H9 (cell line): ENCODE measurements around the gene MSI2. TPM values are rescaled to one million over a fixed set of nuclear protein-coding genes. Genes with fewer than 3 reads are reported as not detected.
A peak's percentile ranks its signal among the peaks of the same experiment; 100 is the strongest.

ENCODE experiments used
- DNase-seq: peaks from one replicate; pipeline ENCODE4 v3.0.0-alpha.2; 2017
- H2AFZ ChIP-seq: one replicate; pipeline ENCODE4 v1.6.1; 2013; ENCODE audit warnings: mild to moderate bottlenecking, low read length, control low read depth, moderate library complexity
- H2AK5ac ChIP-seq: 2 replicates; pipeline ENCODE4 v1.6.1; 2013; ENCODE audit warnings: low read length, control low read depth, mixed read lengths; ENCODE audit not compliant: insufficient read length
- H2BK120ac ChIP-seq: one replicate; pipeline ENCODE4 v1.6.1; 2013; ENCODE audit warnings: low read depth, mild to moderate bottlenecking, low read length, control low read depth, inconsistent platforms; ENCODE audit not compliant: poor library complexity, severe bottlenecking
- H2BK12ac ChIP-seq: 2 replicates; pipeline ENCODE4 v1.6.1; 2013; ENCODE audit warnings: low read length, control low read depth, mixed read lengths, low read depth; ENCODE audit not compliant: insufficient read length
- H2BK15ac ChIP-seq: 2 replicates; pipeline ENCODE4 v1.6.1; 2013; ENCODE audit warnings: low read depth, low read length, control low read depth
- H2BK20ac ChIP-seq: one replicate; pipeline ENCODE4 v1.6.1; 2013; ENCODE audit warnings: low read depth, mild to moderate bottlenecking, low read length, control low read depth, inconsistent platforms; ENCODE audit not compliant: poor library complexity, severe bottlenecking
- H2BK5ac ChIP-seq: 2 replicates; pipeline ENCODE4 v1.6.1; 2013; ENCODE audit warnings: low read length, control low read depth, mixed read lengths; ENCODE audit not compliant: insufficient read length
- H3K14ac ChIP-seq: 2 replicates; pipeline ENCODE4 v1.6.1; 2013; ENCODE audit warnings: low read length, control low read depth; ENCODE audit not compliant: insufficient read depth
- H3K18ac ChIP-seq: 2 replicates; pipeline ENCODE4 v1.6.1; 2013; ENCODE audit warnings: low read depth, mild to moderate bottlenecking, mixed read lengths, low read length, control low read depth; ENCODE audit not compliant: insufficient read length
- H3K23ac ChIP-seq: 2 replicates; pipeline ENCODE4 v1.6.1; 2013; ENCODE audit warnings: low read length, control low read depth, mixed read lengths, low read depth; ENCODE audit not compliant: insufficient read length
- H3K23me2 ChIP-seq: 2 replicates; pipeline ENCODE4 v1.6.1; 2013; ENCODE audit warnings: low read depth, mild to moderate bottlenecking, mixed read lengths, low read length, control low read depth; ENCODE audit not compliant: insufficient read length, poor library complexity, severe bottlenecking
- H3K27ac ChIP-seq: 2 replicates; pipeline ENCODE4 v1.5.1; 2013; ENCODE audit warnings: low read length, control low read depth, mixed read lengths, low read depth; ENCODE audit not compliant: insufficient read length
- H3K27me3 ChIP-seq: 2 replicates; pipeline ENCODE4 v1.6.1; 2013; ENCODE audit warnings: low read length, control low read depth, inconsistent platforms; ENCODE audit not compliant: insufficient read depth
- H3K4ac ChIP-seq: 2 replicates; pipeline ENCODE4 v1.6.1; 2013; ENCODE audit warnings: low read depth, mild to moderate bottlenecking, control low read depth, inconsistent platforms, low read length, moderate library complexity
- H3K4me1 ChIP-seq: 2 replicates; pipeline ENCODE4 v1.6.1; 2013; ENCODE audit warnings: low read length, control low read depth, inconsistent platforms; ENCODE audit not compliant: insufficient read depth
- H3K4me2 ChIP-seq: 2 replicates; pipeline ENCODE4 v1.6.1; 2013; ENCODE audit warnings: low read length, control low read depth, mixed read lengths; ENCODE audit not compliant: insufficient read length, insufficient read depth
- H3K56ac ChIP-seq: 2 replicates; pipeline ENCODE4 v1.6.1; 2013; ENCODE audit warnings: low read depth, mild to moderate bottlenecking, mixed read lengths, low read length, control low read depth; ENCODE audit not compliant: insufficient read length
- H3K79me1 ChIP-seq: 2 replicates; pipeline ENCODE4 v1.6.1; 2013; ENCODE audit warnings: low read depth, mild to moderate bottlenecking, moderate library complexity, low read length, control low read depth, inconsistent platforms; ENCODE audit not compliant: insufficient read depth, poor library complexity, severe bottlenecking
- H3K79me2 ChIP-seq: 2 replicates; pipeline ENCODE4 v1.6.1; 2013; ENCODE audit warnings: low read length, control low read depth, inconsistent platforms; ENCODE audit not compliant: insufficient read depth
- H3K9ac ChIP-seq: 2 replicates; pipeline ENCODE4 v1.6.1; 2013; ENCODE audit warnings: low read length, control low read depth, mixed read lengths; ENCODE audit not compliant: insufficient read length; ENCODE audit errors: extremely low read depth
- H3K9me3 ChIP-seq: one replicate; pipeline ENCODE4 v1.6.1; 2013; ENCODE audit warnings: low read depth, low read length, inconsistent platforms; ENCODE audit not compliant: control insufficient read depth
- H3T11ph ChIP-seq: one replicate; pipeline ENCODE4 v1.6.1; 2013; ENCODE audit warnings: mild to moderate bottlenecking, low read length, control low read depth, inconsistent platforms
- H4K20me1 ChIP-seq: one replicate; pipeline ENCODE4 v1.6.1; 2013; ENCODE audit not compliant: control insufficient read depth, insufficient read length, insufficient read depth
- H4K5ac ChIP-seq: 2 replicates; pipeline ENCODE4 v1.6.1; 2013; ENCODE audit warnings: low read depth, mild to moderate bottlenecking, mixed read lengths, low read length, control low read depth; ENCODE audit not compliant: insufficient read length
- H4K8ac ChIP-seq: replicated peaks from 2 replicates; pipeline ENCODE4 v1.6.1; 2013; ENCODE audit warnings: low read length, control low read depth, mixed read lengths, low read depth; ENCODE audit not compliant: insufficient read length
- H4K91ac ChIP-seq: 2 replicates; pipeline ENCODE4 v1.6.1; 2013; ENCODE audit warnings: low read depth, mild to moderate bottlenecking, moderate library complexity, mixed read lengths, low read length, control low read depth; ENCODE audit not compliant: insufficient read length
- H3K27ac Mint-ChIP-seq, 3 experiments: 2 replicates in 2 of 3; 3 replicates in 1 of 3; pipeline ENCODE4 v1.8.0; 2020 to 2021; ENCODE audit warnings: mixed read lengths in 3 of 3, mild to moderate bottlenecking in 1 of 3, moderate library complexity in 1 of 3
- H3K27me3 Mint-ChIP-seq: 2 replicates; pipeline ENCODE4 v1.8.0; 2021; ENCODE audit warnings: low read depth, mild to moderate bottlenecking, moderate library complexity, mixed read lengths
- H3K36me3 Mint-ChIP-seq, 3 experiments: 2 replicates in 2 of 3; 3 replicates in 1 of 3; pipeline ENCODE4 v1.8.0; 2020 to 2021; ENCODE audit warnings: low read depth in 3 of 3, mixed read lengths in 3 of 3; ENCODE audit not compliant: insufficient read depth in 1 of 3
- H3K4me1 Mint-ChIP-seq, 2 experiments: 2 replicates each; pipeline ENCODE4 v1.8.0; 2020; ENCODE audit warnings: mixed read lengths in 2 of 2
- H3K4me3 Mint-ChIP-seq, 2 experiments: 2 replicates in 1 of 2; 3 replicates in 1 of 2; pipeline ENCODE4 v1.8.0; 2020 to 2021; ENCODE audit warnings: mild to moderate bottlenecking in 2 of 2, mixed read lengths in 2 of 2, moderate library complexity in 1 of 2
- H3K9me3 Mint-ChIP-seq, 2 experiments: 2 replicates in 1 of 2; 3 replicates in 1 of 2; pipeline ENCODE4 v1.8.0; 2020; ENCODE audit warnings: mild to moderate bottlenecking in 2 of 2, mixed read lengths in 2 of 2, moderate library complexity in 1 of 2
- WGBS: extraction: QIAGEN DNeasy Blood & Tissue Kit; methylation state at CpG from one replicate; pipeline ENCODE4 v1.1.7; 2013; ENCODE audit warnings: missing lambda C conversion rate, low lambda C conversion rate, mixed read lengths; ENCODE audit not compliant: insufficient read length; ENCODE audit errors: extremely low coverage; 5-methylcytosine and 5-hydroxymethylcytosine counted together
- total RNA-seq: library from RNA; stranded (reverse); gene quantifications from 2 replicates; pipeline ENCODE4 v1.2.1, GENCODE V29; 2021
- TF ChIP-seq, protein P1 (sequence below): fragments of 200-600 bp; sonication (generic); conservative IDR thresholded peaks from 3 replicates; pipeline ENCODE4 v1.8.0; 2021; ENCODE audit warnings: antibody characterized with exemption, mild to moderate bottlenecking

Gene MSI2
- total RNA-seq, 1 experiment from 2014 or later: 98.5 TPM

DNA sequence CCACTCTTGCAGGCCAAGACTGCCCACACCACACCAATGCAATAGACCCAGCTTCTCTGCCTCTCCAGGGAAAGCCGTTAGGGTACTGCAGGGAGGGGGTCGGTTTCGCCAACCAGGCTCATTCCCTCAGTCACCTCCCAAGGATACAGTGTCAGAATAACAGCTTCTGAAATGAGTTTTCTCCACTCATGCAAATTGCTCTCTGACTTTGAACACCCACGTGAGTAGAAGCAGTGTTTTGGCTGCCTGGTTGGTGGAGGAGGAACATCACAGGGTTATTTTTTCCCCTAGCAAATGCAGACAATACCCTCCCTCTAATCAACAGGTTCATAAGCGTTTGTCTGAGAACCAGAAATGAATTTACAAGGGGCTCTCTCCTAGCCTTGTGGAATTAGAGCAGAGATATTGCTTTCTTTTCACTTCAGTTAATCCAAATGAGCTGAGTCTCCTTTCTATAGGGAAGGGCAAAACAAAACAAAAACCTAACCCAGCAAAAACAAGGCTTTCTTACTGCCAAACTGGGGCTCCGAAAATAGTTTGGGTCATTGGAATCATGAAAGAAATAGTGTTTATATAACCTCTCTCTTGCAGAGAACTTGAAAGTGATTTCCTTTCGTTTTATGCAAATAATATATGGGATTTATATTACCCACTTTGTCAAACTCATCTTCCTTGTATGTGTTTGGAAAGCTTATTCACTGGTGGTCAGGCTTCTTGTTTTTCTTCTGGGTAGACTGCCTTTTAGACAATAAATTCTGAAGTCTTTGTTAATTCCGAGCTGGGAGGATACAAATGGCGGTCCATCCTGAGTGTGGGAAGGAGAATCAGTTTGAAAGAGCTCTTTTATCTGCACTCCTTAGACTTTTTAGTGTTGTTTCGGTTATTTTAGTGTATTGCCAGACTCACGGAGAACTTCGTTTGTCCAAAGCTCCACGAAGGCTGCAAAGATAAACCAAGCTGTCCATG is 229.9 kb downstream of the MSI2 start:
- no CpG with 5 or more reads among the region's 13 CpGs for WGBS
- H3T11ph ChIP-seq: no peak overlapping the region
- H3K27me3 ChIP-seq: no peaks in the 10 kb centered on the region
- no peaks in the 10 kb centered on the region for H3K79me1 ChIP-seq
- no peaks in the 10 kb centered on the region for H3K9me3 ChIP-seq
- H3K56ac ChIP-seq: no peak overlapping the region
- no peak overlapping the region for H2AFZ ChIP-seq
- peaks cover 38 to 50% of the 10 kb centered on the region in 2 experiments for H3K4me1 Mint-ChIP-seq
- H3K27me3 Mint-ChIP-seq: no peaks in the 10 kb centered on the region
- no peak overlapping the region for H3K4me3 Mint-ChIP-seq
- no peak overlapping the region for H4K8ac ChIP-seq
- TF ChIP-seq, protein P1, sequence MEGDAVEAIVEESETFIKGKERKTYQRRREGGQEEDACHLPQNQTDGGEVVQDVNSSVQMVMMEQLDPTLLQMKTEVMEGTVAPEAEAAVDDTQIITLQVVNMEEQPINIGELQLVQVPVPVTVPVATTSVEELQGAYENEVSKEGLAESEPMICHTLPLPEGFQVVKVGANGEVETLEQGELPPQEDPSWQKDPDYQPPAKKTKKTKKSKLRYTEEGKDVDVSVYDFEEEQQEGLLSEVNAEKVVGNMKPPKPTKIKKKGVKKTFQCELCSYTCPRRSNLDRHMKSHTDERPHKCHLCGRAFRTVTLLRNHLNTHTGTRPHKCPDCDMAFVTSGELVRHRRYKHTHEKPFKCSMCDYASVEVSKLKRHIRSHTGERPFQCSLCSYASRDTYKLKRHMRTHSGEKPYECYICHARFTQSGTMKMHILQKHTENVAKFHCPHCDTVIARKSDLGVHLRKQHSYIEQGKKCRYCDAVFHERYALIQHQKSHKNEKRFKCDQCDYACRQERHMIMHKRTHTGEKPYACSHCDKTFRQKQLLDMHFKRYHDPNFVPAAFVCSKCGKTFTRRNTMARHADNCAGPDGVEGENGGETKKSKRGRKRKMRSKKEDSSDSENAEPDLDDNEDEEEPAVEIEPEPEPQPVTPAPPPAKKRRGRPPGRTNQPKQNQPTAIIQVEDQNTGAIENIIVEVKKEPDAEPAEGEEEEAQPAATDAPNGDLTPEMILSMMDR: no peak
- no peak overlapping the region for H4K5ac ChIP-seq
- no peak overlapping the region for H3K4ac ChIP-seq
- H3K4me2 ChIP-seq: no peak overlapping the region
- no peaks in the 10 kb centered on the region for H3K79me2 ChIP-seq
- H3K27ac ChIP-seq: no peak overlapping the region
- no peak overlapping the region for H2AK5ac ChIP-seq
- no peak overlapping the region for H2BK20ac ChIP-seq
- no peaks in the 10 kb centered on the region for H3K9me3 Mint-ChIP-seq
- DNase-seq: no peak
- H3K14ac ChIP-seq: no peak overlapping the region
- no peaks in the 10 kb centered on the region for H4K20me1 ChIP-seq
- H2BK120ac ChIP-seq: no peak overlapping the region
- no peak overlapping the region for H2BK5ac ChIP-seq
- H3K23ac ChIP-seq: no peak overlapping the region
- no peak overlapping the region for H4K91ac ChIP-seq
- no peaks in the 10 kb centered on the region for H3K23me2 ChIP-seq
- H3K18ac ChIP-seq: no peak overlapping the region
- H2BK15ac ChIP-seq: no peak overlapping the region
- peaks cover 7% of the 10 kb centered on the region for H3K4me1 ChIP-seq
- no peaks in the 10 kb centered on the region for H3K36me3 Mint-ChIP-seq
- no peak overlapping the region for H3K9ac ChIP-seq
- peak overlapping the region in 1 of 3 experiments; percentile 54; a peak in 3 of 7 replicates for H3K27ac Mint-ChIP-seq
- no peak overlapping the region for H2BK12ac ChIP-seq
